ENCODE data around the gene SH3BP1. TPM values are rescaled to one million over a fixed set of nuclear protein-coding genes. Genes with fewer than 3 reads are reported as not detected.
A peak's percentile ranks its signal among the peaks of the same experiment; 100 is the strongest.
"Not testable (repeated sequence)": the region's sequence is repeated elsewhere in the genome, so short reads cannot be mapped to it uniquely, and the experiment has no call there.

Gene SH3BP1
- total and polyA plus RNA-seq, 2 of the 13 experiments (the other 11 are each of a cell fraction or from before 2014, with no cell fraction given), result 8.4 to 18.5 TPM

DNA sequence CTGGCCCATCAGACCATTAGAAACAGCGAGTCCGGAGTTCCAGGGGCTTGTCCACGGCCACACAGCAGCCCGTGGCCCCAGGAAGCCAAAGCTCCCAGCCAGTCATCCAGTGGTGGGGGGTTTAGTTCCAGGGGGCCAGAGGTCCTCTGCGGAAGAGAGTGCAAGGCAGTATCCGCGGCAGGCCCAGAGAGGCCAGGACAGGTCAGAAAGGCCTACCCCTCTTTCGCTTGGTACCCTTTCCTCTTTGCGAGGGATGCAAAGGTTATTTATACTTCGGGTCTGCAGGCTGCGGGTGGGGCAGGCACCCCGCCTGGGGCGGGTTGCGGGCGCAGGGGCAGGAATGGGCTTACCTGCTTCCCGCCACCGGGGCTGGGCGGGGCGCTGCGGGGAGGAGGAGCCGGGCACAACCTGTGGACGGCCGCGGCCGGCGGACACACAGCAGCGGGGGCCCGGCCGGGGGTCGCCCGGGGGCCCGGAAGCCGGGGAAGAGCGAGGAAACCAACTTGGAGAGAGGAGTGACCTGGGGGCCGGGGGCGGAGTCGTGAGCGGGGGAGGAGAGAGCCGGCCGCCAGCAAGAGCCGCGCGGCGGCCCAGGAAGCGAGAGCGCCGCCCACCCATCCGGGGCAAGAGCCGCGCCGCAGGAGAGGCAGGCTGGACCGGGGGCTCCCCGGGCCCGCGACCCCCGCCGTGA is at the start of gene SH3BP1 (continued):
- TF ChIP-seq SYNCRIP (IDR thresholded peaks at IDR 0.05; ENCODE audit: insufficient read depth, low read depth, low read length) (no peak), ARNT (IDR thresholded peaks at IDR 0.05) (no peak), KLF13 (CRISPR knock-in tag; IDR thresholded peaks at IDR 0.05) (no peak), FOXM1 (CRISPR knock-in tag; IDR thresholded peaks at IDR 0.05) (no peak), FOSL1 (CRISPR knock-in tag; IDR thresholded peaks at IDR 0.05; ENCODE audit: borderline replicate concordance) (no peak), ZNF350 (CRISPR knock-in tag; IDR thresholded peaks at IDR 0.05; ENCODE audit: borderline replicate concordance, low read depth) (no peak)

GRCh38 chr22:37591081-37591480 is 48.4 kb upstream of the SH3BP1 start:
- BruUV-seq (replicated peaks); H4K20me1 ChIP-seq (ENCODE audit: insufficient read depth, low read length); H3K36me3 ChIP-seq (replicated peaks in 1 of 2; ENCODE audit: control insufficient read depth in 1 of 2, insufficient read depth in 2 of 2, low read length in 2 of 2); H3K4me2 ChIP-seq (ENCODE audit: low read depth, low read length); H3K4me3 ChIP-seq (replicated peaks in 1 of 3; ENCODE audit: insufficient read depth in 1 of 3, low read depth in 2 of 3, low read length in 3 of 3); FAIRE-seq; H3K27ac ChIP-seq (ENCODE audit: extremely low read length, insufficient read depth, low read length); H3K79me2 ChIP-seq (ENCODE audit: insufficient read depth, low read length); DNase-seq (ENCODE audit: low spot score); ATAC-seq; H2AFZ ChIP-seq (ENCODE audit: low read length); in situ Hi-C loops (cut with HindIII; ENCODE audit: extremely low pct_ligation_motif_present, low pct_unique_long_range_greater_than_20kb); H3K9me3 ChIP-seq (ENCODE audit: low read length); H3K9ac ChIP-seq (ENCODE audit: insufficient read depth, low read depth, low read length); intact Hi-C loops (cut with micrococcal nuclease; ENCODE audit: unreplicated experiment): not testable (repeated sequence)
- ChIA-PET POLR2A (interaction anchor here (0.7 to 5.5 kb wide), 7 partner anchors 9 to 49 kb away, joined by 3 to 113 read pairs (median 6); partner anchors contain the start of genes GGA1 and LGALS2), CTCF (ENCODE audit: low intra/inter-chr PET ratio, low total read pairs) (interaction anchor here (1.8 to 2.0 kb wide), 2 partner anchors 46 to 52 kb away, joined by 5 to 31 read pairs; no protein-coding TSS in a partner anchor)
- H3K27me3 ChIP-seq (ENCODE audit: control insufficient read depth in 1 of 2, insufficient read depth in 2 of 2, low read length in 2 of 2), result peaks cover 0 to 24% of the 10 kb centered on the region in 2 experiments; a peak in 3 of 5 replicates
- peaks cover 60% of the 10 kb centered on the region for H3K4me1 ChIP-seq (ENCODE audit: insufficient read depth, low read length)
- peak; percentile 34; the same call in 1 of the 2 replicates for TF ChIP-seq ZNF460 (CRISPR knock-in tag; IDR thresholded peaks at IDR 0.05; ENCODE audit: borderline replicate concordance)
- 71% methylated on average over 6 of the region's 6 CpGs for WGBS (ENCODE audit: low lambda C conversion rate)

Data from HepG2 (cell line).